Umbilical cord (tissue), 1 donor: ENCODE data around the gene MTMR3. TPM values are rescaled to one million over a fixed set of nuclear protein-coding genes. Genes with fewer than 3 reads are reported as not detected.

Experiments used
- total RNA-seq: library from RNA; depleted of rRNA; stranded (reverse); fragments of >200 nt; gene quantifications from one replicate; pipeline ENCODE4 v1.2.3, GENCODE V29; 2014; ENCODE audit warnings: low replicate concordance; ENCODE audit not compliant: insufficient read depth

MTMR3 gene
- total RNA-seq, 1 donor from 2014 or later: 71.7 TPM

Other genes with a start within 250 kb of the MTMR3 start
- 2.9 TPM for gene CABP7, start 163.2 kb upstream of the MTMR3 start, total RNA-seq
- gene ZMAT5, start 116.2 kb upstream of the MTMR3 start, total RNA-seq: 8.4 TPM
- 37.6 TPM for gene UQCR10, start 115.8 kb upstream of the MTMR3 start, total RNA-seq
- 15.9 TPM for gene ASCC2, start 44.9 kb upstream of the MTMR3 start, total RNA-seq
- 1.2 TPM for gene HORMAD2, start 197.3 kb downstream of the MTMR3 start, total RNA-seq